HG03342 (cell line): Measurements from ENCODE around the gene CHMP4A.
"Not testable (repeated sequence)": the region's sequence is repeated elsewhere in the genome, so short reads cannot be mapped to it uniquely, and the experiment has no call there.

Experiments
- ATAC-seq: cut with Tn5 transposase; IDR thresholded peaks from one replicate; pipeline ENCODE4 v1.9.1; 2021; ENCODE audit warnings: mild to moderate bottlenecking, moderate library complexity; ENCODE audit not compliant: unreplicated experiment

The CHMP4A gene

GRCh38 chr14:24231263-24232120 lies 18.2 kb upstream of the CHMP4A start:
- ATAC-seq, result peak; percentile 7

GRCh38 chr14:24228902-24229301 lies 15.6 kb upstream of the CHMP4A start:
- no peak for ATAC-seq

GRCh38 chr14:24226473-24226872 lies 13.2 kb upstream of the CHMP4A start:
- no peak for ATAC-seq

- ATAC-seq, result no peak
Measured at GRCh38 chr14:24224618-24225071, 11.4 kb upstream of the CHMP4A start.

- not testable (repeated sequence) for ATAC-seq
Measured at GRCh38 chr14:24222987-24223386, 9.7 kb upstream of the CHMP4A start.

GRCh38 chr14:24219521-24219920 lies 6.2 kb upstream of the CHMP4A start:
- ATAC-seq, result no peak

GRCh38 chr14:24219080-24219479 lies 5.8 kb upstream of the CHMP4A start:
- ATAC-seq, result no peak

- ATAC-seq, result not testable (repeated sequence)
Measured at GRCh38 chr14:24216876-24217275, 3.6 kb upstream of the CHMP4A start.

GRCh38 chr14:24216345-24216699 lies 3.0 kb upstream of the CHMP4A start:
- no peak for ATAC-seq

- ATAC-seq, result peak; percentile 61
Measured at GRCh38 chr14:24215495-24216344, 2.4 kb upstream of the CHMP4A start, which contains the start of gene MDP1. MDP1 (minus strand) TSS chr14:24216066; CDS start chr14:24215955, 111 bp downstream.

GRCh38 chr14:24213866-24214662 lies 776 bp upstream of the CHMP4A start:
- ATAC-seq, result no peak

GRCh38 chr14:24211311-24211710 lies 2.0 kb downstream of the CHMP4A start:
- ATAC-seq, result no peak

- no peak for ATAC-seq
Measured at GRCh38 chr14:24207625-24208024, 5.7 kb downstream of the CHMP4A start.

GRCh38 chr14:24207104-24207551 lies 6.2 kb downstream of the CHMP4A start:
- no peak for ATAC-seq

- ATAC-seq, result no peak
Measured at GRCh38 chr14:24206260-24207103, 6.8 kb downstream of the CHMP4A start.

- ATAC-seq, result no peak
Measured at GRCh38 chr14:24204163-24205146, 8.8 kb downstream of the CHMP4A start.

GRCh38 chr14:24203249-24203886 lies 9.9 kb downstream of the CHMP4A start:
- not testable (repeated sequence) for ATAC-seq

- not testable (repeated sequence) for ATAC-seq
Measured at GRCh38 chr14:24202538-24202937, 10.8 kb downstream of the CHMP4A start.
